PC-3 (cell line): ENCODE results near the gene EFR3B. TPM values are rescaled to one million over a fixed set of nuclear protein-coding genes. Genes with fewer than 3 reads are reported as not detected.

Source experiments
- ATAC-seq: fragments of 200-7000 bp; cut with Tn5 transposase; 2 replicates; pipeline ENCODE4 v1.9.1; 2020; ENCODE audit warnings: mild to moderate bottlenecking, moderate library complexity
- BruUV-seq: library from RNA; stranded (reverse); fragments of 400-500 nt; replicated peaks from 2 replicates; lab custom pipeline; 2021; lab: Mats Ljungman, UMichigan
- CTCF ChIA-PET: fragments of 300-600 bp; sonication (Branson Sonifier 250); formaldehyde crosslinking; loops from one replicate; lab custom pipeline; 2022; ENCODE audit warnings: antibody characterized with exemption; lab: Charles Lee
- POLR2A ChIA-PET: fragments of 300-600 bp; sonication (Branson Sonifier 250); formaldehyde crosslinking; loops from one replicate; lab custom pipeline; 2022; ENCODE audit warnings: antibody characterized with exemption; ENCODE audit not compliant: unreplicated experiment; lab: Charles Lee
- DNase-seq: peaks from one replicate; pipeline ENCODE4 v3.0.0-alpha.2; 2015
- H2AFZ ChIP-seq: fragments of 300-600 bp; sonication (generic); 2 replicates; pipeline ENCODE4 v1.6.0; 2016; ENCODE audit warnings: antibody characterized with exemption, low read length
- H3F3A ChIP-seq: fragments of 300-600 bp; sonication (generic); one replicate; pipeline ENCODE4 v1.6.0; 2017; ENCODE audit warnings: antibody characterized with exemption, low read length, control low read depth, mild to moderate bottlenecking; ENCODE audit not compliant: unreplicated experiment
- H3K27ac ChIP-seq: fragments of 300-600 bp; sonication (generic); 2 replicates; pipeline ENCODE4 v1.5.1; 2016; ENCODE audit warnings: mild to moderate bottlenecking, low read length
- H3K27me3 ChIP-seq: fragments of 300-600 bp; sonication (generic); 2 replicates; pipeline ENCODE4 v1.6.1; 2016; ENCODE audit warnings: low read length, mixed read lengths
- H3K36me3 ChIP-seq: fragments of 300-600 bp; sonication (generic); 2 replicates; pipeline ENCODE4 v1.6.1; 2016; ENCODE audit warnings: low read depth, mixed run types, low read length, mixed read lengths
- H3K4me1 ChIP-seq: fragments of 300-600 bp; sonication (generic); 2 replicates; pipeline ENCODE4 v1.5.1; 2016; ENCODE audit warnings: low read length; ENCODE audit not compliant: insufficient read depth
- H3K4me2 ChIP-seq: fragments of 300-600 bp; sonication (generic); 2 replicates; pipeline ENCODE4 v1.6.0; 2016; ENCODE audit warnings: low read length
- H3K4me3 ChIP-seq: fragments of 300-600 bp; sonication (generic); 2 replicates; pipeline ENCODE4 v1.5.1; 2016; ENCODE audit warnings: mild to moderate bottlenecking, low read length, mixed read lengths
- H3K79me2 ChIP-seq: fragments of 300-600 bp; sonication (generic); 2 replicates; pipeline ENCODE4 v1.6.1; 2017; ENCODE audit warnings: low read length, mixed read lengths
- H3K9ac ChIP-seq: fragments of 300-600 bp; sonication (generic); 2 replicates; pipeline ENCODE4 v1.6.0; 2016; ENCODE audit warnings: mild to moderate bottlenecking, low read length
- H3K9me2 ChIP-seq: fragments of 300-600 bp; sonication (generic); replicated peaks from 2 replicates; pipeline ENCODE4 v1.6.1; 2016; ENCODE audit warnings: mixed run types, low read length, mixed read lengths
- H3K9me3 ChIP-seq: fragments of 300-600 bp; sonication (generic); 2 replicates; pipeline ENCODE4 v1.6.1; 2016; ENCODE audit warnings: low read length, mixed read lengths
- H4K20me1 ChIP-seq: fragments of 300-600 bp; sonication (generic); 2 replicates; pipeline ENCODE4 v1.6.1; 2016; ENCODE audit warnings: low read length, mixed read lengths
- CTCF ChIP-seq: fragments of 300-600 bp; sonication (generic); conservative IDR thresholded peaks from 2 replicates; pipeline ENCODE4 v1.5.1; 2017; ENCODE audit warnings: antibody characterized with exemption, low read depth, mild to moderate bottlenecking, low read length
- EZH2 ChIP-seq: fragments of 300-600 bp; sonication (generic); IDR thresholded peaks from one replicate; pipeline ENCODE4 v1.6.1; 2017; ENCODE audit warnings: antibody characterized with exemption, mild to moderate bottlenecking, low read length; ENCODE audit not compliant: unreplicated experiment
- EZH2phosphoT487 ChIP-seq: fragments of 300-600 bp; sonication (generic); IDR thresholded peaks from 2 replicates; pipeline ENCODE4 v1.6.1; 2018; ENCODE audit warnings: mild to moderate bottlenecking, antibody characterized with exemption, low read length, borderline replicate concordance
- intact Hi-C: fragments of 100-400 bp; cut with micrococcal nuclease; formaldehyde crosslinking; loops from 2 replicates; pipeline ENCODE4 v1.9.0; 2023
- total RNA-seq: library from RNA; depleted of rRNA; stranded (reverse); fragments of >200 nt; gene quantifications from 2 replicates; pipeline ENCODE4 v1.2.3, GENCODE V29; 2014

Gene EFR3B
- total RNA-seq, 1 experiment from 2014 or later: 4.6 TPM

GRCh38 chr2:25000503-25001324 is 41.2 kb upstream of the EFR3B start:
- Histone ChIP-seq H3K9me3 (no peaks in the 10 kb centered on the region), H3K36me3 (no peaks in the 10 kb centered on the region), H3K79me2 (no peaks in the 10 kb centered on the region), H3K27me3 (no peaks in the 10 kb centered on the region), H2AFZ (no peak overlapping the region), H4K20me1 (no peaks in the 10 kb centered on the region), H3K4me3 (no peak overlapping the region), H3F3A (no peaks in the 10 kb centered on the region), H3K9me2 (no peaks in the 10 kb centered on the region), H3K27ac (no peak overlapping the region), H3K9ac (no peak overlapping the region), H3K4me2 (no peak overlapping the region), H3K4me1 (peaks cover 14% of the 10 kb centered on the region)
- peak; percentile 27; the same call in 1 of the 2 replicates for ATAC-seq
- BruUV-seq: no TSS peak
- ChIA-PET CTCF (no interaction called here), POLR2A (no interaction called here)
- intact Hi-C loops: no loop called here
- no peak for TF ChIP-seq CTCF
- TF ChIP-seq EZH2phosphoT487: no peak
- no peak for TF ChIP-seq EZH2
- no peak for DNase-seq

GRCh38 chr2:25001325-25001637 is 40.6 kb upstream of the EFR3B start:
- H3K27ac ChIP-seq: no peak overlapping the region
- no peak overlapping the region for H3K4me3 ChIP-seq
- no peak overlapping the region for H2AFZ ChIP-seq
- H4K20me1 ChIP-seq: no peaks in the 10 kb centered on the region
- no peaks in the 10 kb centered on the region for H3K79me2 ChIP-seq
- DNase-seq (no peak), ATAC-seq (no peak)
- peaks cover 13% of the 10 kb centered on the region for H3K4me1 ChIP-seq
- POLR2A ChIA-PET: no interaction called here
- H3K9me2 ChIP-seq: no peaks in the 10 kb centered on the region
- TF ChIP-seq EZH2: no peak
- TF ChIP-seq EZH2phosphoT487: no peak
- no peak for TF ChIP-seq CTCF
- no peak overlapping the region for H3K9ac ChIP-seq
- H3K27me3 ChIP-seq: no peaks in the 10 kb centered on the region
- CTCF ChIA-PET: no interaction called here
- no peaks in the 10 kb centered on the region for H3K9me3 ChIP-seq
- no peaks in the 10 kb centered on the region for H3K36me3 ChIP-seq
- intact Hi-C loops: no loop called here
- no peak overlapping the region for H3K4me2 ChIP-seq
- H3F3A ChIP-seq: no peaks in the 10 kb centered on the region
- BruUV-seq: no TSS peak

- Histone ChIP-seq H3K9me2 (no peaks in the 10 kb centered on the region), H3K4me1 (peaks cover 5% of the 10 kb centered on the region; the same call in 1 of the 2 replicates), H3K9ac (no peak overlapping the region), H3K27me3 (no peaks in the 10 kb centered on the region), H3K36me3 (no peaks in the 10 kb centered on the region), H2AFZ (no peak overlapping the region), H3F3A (no peaks in the 10 kb centered on the region), H3K27ac (no peak overlapping the region), H4K20me1 (no peaks in the 10 kb centered on the region), H3K4me2 (no peak overlapping the region), H3K4me3 (no peak overlapping the region), H3K79me2 (no peaks in the 10 kb centered on the region), H3K9me3 (no peaks in the 10 kb centered on the region)
- DNase-seq (no peak), ATAC-seq (no peak)
- intact Hi-C loops: no loop called here
- CTCF ChIA-PET: no interaction called here
- BruUV-seq: no TSS peak
- TF ChIP-seq EZH2phosphoT487: no peak
- TF ChIP-seq EZH2: no peak
- TF ChIP-seq CTCF: no peak
- POLR2A ChIA-PET: no interaction called here
These were observed 39.8 kb upstream of the EFR3B start for GRCh38 chr2:25002066-25002465.
